ENCODE measurements around the gene MORN1. TPM values are rescaled to one million over a fixed set of nuclear protein-coding genes. Genes with fewer than 3 reads are reported as not detected.

Gene MORN1
- total and polyA plus RNA-seq, 9 of the 15 experiments (the other 6 are each of a cell fraction or from before 2014, with no cell fraction given): 0.24 to 9.3 (median 4.2) TPM

GRCh38 chr1:2363847-2364513 is 27.4 kb downstream of the MORN1 start:
- Histone ChIP-seq H3K36me3 (ENCODE audit: control insufficient read depth, insufficient read depth, low read length) (no peaks in the 10 kb centered on the region), H3K9me3 (replicated peaks; ENCODE audit: control insufficient read depth, insufficient read depth, low read depth, low read length) (no peaks in the 10 kb centered on the region; the same call in 1 of the 2 replicates), H3K4me3 (no peak overlapping the region), H3K9me1 (ENCODE audit: control insufficient read depth, insufficient read depth, low read length) (no peaks in the 10 kb centered on the region), H3K4me1 (replicated peaks in 1 of 2; ENCODE audit: control insufficient read depth in 2 of 2, insufficient read depth in 2 of 2, low read length in 2 of 2) (no peaks in the 10 kb centered on the region; a peak in 2 of 5 replicates), H3K9ac (ENCODE audit: insufficient read depth in 1 of 2, low read depth in 2 of 2, low read length in 2 of 2) (no peak overlapping the region), H4K20me1 (replicated peaks; ENCODE audit: control insufficient read depth, insufficient read depth, low read length) (no peaks in the 10 kb centered on the region), H3K4me2 (ENCODE audit: insufficient read depth, low read length) (no peak overlapping the region), H3K27me3 (ENCODE audit: control insufficient read depth in 2 of 2, insufficient read depth in 2 of 2, low read length in 2 of 2) (peaks cover 23 to 37% of the 10 kb centered on the region in 2 experiments; a peak in 4 of 5 replicates), H3K79me2 (ENCODE audit: control insufficient read depth, insufficient read depth, low read length) (no peaks in the 10 kb centered on the region), H2AFZ (ENCODE audit: low read depth, low read length) (no peak overlapping the region), H3K27ac (ENCODE audit: extremely low read depth, low read depth, low read length) (no peak overlapping the region)
- WGBS (ENCODE audit: insufficient coverage, low coverage, missing lambda C conversion rate): 0% methylated on average over 2 of the region's 2 CpGs
- FAIRE-seq (no peak), DNase-seq (ENCODE audit: extremely low read depth in 1 of 4, low spot score in 3 of 4) (no peak), ATAC-seq (no peak)
- in situ Hi-C loops (cut with MboI): no loop called here
- TF ChIP-seq ZNF507 (tag; conservative IDR thresholded peaks at IDR 0.05): peak; percentile 87
- TF ChIP-seq ZKSCAN1 (IDR thresholded peaks at IDR 0.05; ENCODE audit: low read depth, low read length): no peak
- TF ChIP-seq RREB1 (CRISPR knock-in tag; IDR thresholded peaks at IDR 0.05): no peak
- peak in 1 of 2 experiments; percentile 96 for TF ChIP-seq AFF1 (IDR thresholded peaks at IDR 0.05; ENCODE audit: low read depth in 1 of 2, partially characterized antibody in 2 of 2)
- TF ChIP-seq NR2C2 (CRISPR knock-in tag; IDR thresholded peaks at IDR 0.05): no peak
- TF ChIP-seq NR2C2 (tag; IDR thresholded peaks at IDR 0.05): no peak
- no peak for TF ChIP-seq ZNF140 (CRISPR knock-in tag; IDR thresholded peaks at IDR 0.05)
- intact Hi-C loops (cut with micrococcal nuclease): no loop called here
- ChIA-PET POLR2A (no interaction called here), CTCF (ENCODE audit: low intra/inter-chr PET ratio) (no interaction called here)
- no TSS peak for BruUV-seq (replicated peaks)

All from K562 (cell line).